Measurements from ENCODE around the gene ZBTB7B.
"Not testable (repeated sequence)": the region's sequence is repeated elsewhere in the genome, so short reads cannot be mapped to it uniquely, and the experiment has no call there.

ZBTB7B gene

GRCh38 chr1:154988058-154988954 lies 14.3 kb upstream of the ZBTB7B start:
- no peak for DNase-seq (ENCODE audit: low read depth)

- no peak for DNase-seq (ENCODE audit: low read depth)
Measured at GRCh38 chr1:154989195-154989860, 13.3 kb upstream of the ZBTB7B start.

- DNase-seq (ENCODE audit: low read depth), result no peak
Measured at GRCh38 chr1:154990276-154990675, 12.3 kb upstream of the ZBTB7B start.

GRCh38 chr1:154992721-154993571 lies 9.7 kb upstream of the ZBTB7B start:
- no peak for DNase-seq (ENCODE audit: low read depth)

- DNase-seq (ENCODE audit: low read depth), result no peak
Measured at GRCh38 chr1:154993572-154994268, 8.9 kb upstream of the ZBTB7B start, which contains the start of gene LENEP. Gene LENEP, plus strand, starts transcription at chr1:154993586. Its CDS starts 22 bp downstream, at chr1:154993608.

- no peak for DNase-seq (ENCODE audit: low read depth)
Measured at GRCh38 chr1:154994269-154994587, 8.4 kb upstream of the ZBTB7B start.

- no peak for DNase-seq (ENCODE audit: low read depth)
Measured at GRCh38 chr1:154994591-154994990, 8.0 kb upstream of the ZBTB7B start.

- not testable (repeated sequence) for DNase-seq (ENCODE audit: low read depth)
Measured at GRCh38 chr1:154995301-154995983, 7.2 kb upstream of the ZBTB7B start.

GRCh38 chr1:154996966-154997701 lies 5.5 kb upstream of the ZBTB7B start:
- no peak for DNase-seq (ENCODE audit: low read depth)

- no peak for DNase-seq (ENCODE audit: low read depth)
Measured at GRCh38 chr1:154998201-154998780, 4.3 kb upstream of the ZBTB7B start.

GRCh38 chr1:154998818-154999570 lies 3.6 kb upstream of the ZBTB7B start:
- DNase-seq (ENCODE audit: low read depth), result no peak

GRCh38 chr1:154999571-155000410 lies 2.8 kb upstream of the ZBTB7B start:
- DNase-seq (ENCODE audit: low read depth), result no peak

GRCh38 chr1:155000411-155000725 lies 2.2 kb upstream of the ZBTB7B start:
- DNase-seq (ENCODE audit: low read depth), result no peak

- DNase-seq (ENCODE audit: low read depth), result no peak
Measured at GRCh38 chr1:155000726-155001424, 1.7 kb upstream of the ZBTB7B start.

GRCh38 chr1:155001425-155001674 lies 1.3 kb upstream of the ZBTB7B start:
- DNase-seq (ENCODE audit: low read depth), result no peak

- peak; percentile 85 for DNase-seq (ENCODE audit: low read depth)
Measured at GRCh38 chr1:155001675-155002463, 733 bp upstream of the ZBTB7B start.

GRCh38 chr1:155003227-155003765 lies 694 bp downstream of the ZBTB7B start:
- no peak for DNase-seq (ENCODE audit: low read depth)
